Astrocyte (in vitro differentiated cells and primary cell): Measurements from ENCODE around the gene USP33.

Experiments used
- EZH2 ChIP-seq: IDR thresholded peaks from 2 replicates; pipeline ENCODE4 v1.6.1; 2012; ENCODE audit warnings: mild to moderate bottlenecking, low read length, inconsistent platforms; ENCODE audit not compliant: insufficient read depth
- TF ChIP-seq, protein P1 (sequence below): IDR thresholded peaks from 2 replicates; pipeline ENCODE4 v1.5.1; 2011; ENCODE audit warnings: low read depth, mild to moderate bottlenecking, inconsistent platforms, low read length, moderate library complexity; ENCODE audit not compliant: insufficient read depth

GRCh38 chr1:77759071-77760028, at the start of gene USP33:
- TF ChIP-seq, protein P1, sequence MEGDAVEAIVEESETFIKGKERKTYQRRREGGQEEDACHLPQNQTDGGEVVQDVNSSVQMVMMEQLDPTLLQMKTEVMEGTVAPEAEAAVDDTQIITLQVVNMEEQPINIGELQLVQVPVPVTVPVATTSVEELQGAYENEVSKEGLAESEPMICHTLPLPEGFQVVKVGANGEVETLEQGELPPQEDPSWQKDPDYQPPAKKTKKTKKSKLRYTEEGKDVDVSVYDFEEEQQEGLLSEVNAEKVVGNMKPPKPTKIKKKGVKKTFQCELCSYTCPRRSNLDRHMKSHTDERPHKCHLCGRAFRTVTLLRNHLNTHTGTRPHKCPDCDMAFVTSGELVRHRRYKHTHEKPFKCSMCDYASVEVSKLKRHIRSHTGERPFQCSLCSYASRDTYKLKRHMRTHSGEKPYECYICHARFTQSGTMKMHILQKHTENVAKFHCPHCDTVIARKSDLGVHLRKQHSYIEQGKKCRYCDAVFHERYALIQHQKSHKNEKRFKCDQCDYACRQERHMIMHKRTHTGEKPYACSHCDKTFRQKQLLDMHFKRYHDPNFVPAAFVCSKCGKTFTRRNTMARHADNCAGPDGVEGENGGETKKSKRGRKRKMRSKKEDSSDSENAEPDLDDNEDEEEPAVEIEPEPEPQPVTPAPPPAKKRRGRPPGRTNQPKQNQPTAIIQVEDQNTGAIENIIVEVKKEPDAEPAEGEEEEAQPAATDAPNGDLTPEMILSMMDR, result no peak
- TF ChIP-seq EZH2, result no peak
